ENCODE measurements around the gene SMTNL2. TPM values are rescaled to one million over a fixed set of nuclear protein-coding genes. Genes with fewer than 3 reads are reported as not detected.
"Not testable (repeated sequence)": the region's sequence is repeated elsewhere in the genome, so short reads cannot be mapped to it uniquely, and the experiment has no call there.

SMTNL2 gene
- total RNA-seq, 2 experiments from 2014 or later, result not detected

DNA sequence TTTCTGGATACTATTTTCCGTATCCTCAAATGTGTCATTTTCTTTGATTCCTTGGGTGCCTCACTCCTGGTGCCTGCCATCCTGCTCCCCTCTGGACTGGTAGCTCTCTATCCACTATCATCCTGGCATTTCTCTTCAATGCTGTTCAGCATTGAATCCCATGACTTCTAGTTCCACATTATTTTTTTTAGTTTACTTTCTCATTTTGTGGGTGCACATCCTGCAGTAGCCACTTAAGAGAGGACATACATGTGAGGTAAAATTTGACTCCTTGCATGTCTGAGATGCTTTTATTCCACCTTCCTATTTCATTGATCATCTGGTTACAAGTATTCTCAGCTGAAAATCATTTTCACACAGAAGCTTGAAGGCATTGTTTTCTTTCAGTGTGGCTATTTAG is 38.0 kb downstream of the SMTNL2 start:
- intact Hi-C loops (cut with DNase I, micrococcal nuclease), result loop anchor here in 1 of 2 experiments (10.0 kb wide), 1 partner anchor 418 kb away; no protein-coding TSS in a partner anchor
- peaks cover 16% of the 10 kb centered on the region for H3K27me3 Mint-ChIP-seq
- TF ChIP-seq, protein P1, sequence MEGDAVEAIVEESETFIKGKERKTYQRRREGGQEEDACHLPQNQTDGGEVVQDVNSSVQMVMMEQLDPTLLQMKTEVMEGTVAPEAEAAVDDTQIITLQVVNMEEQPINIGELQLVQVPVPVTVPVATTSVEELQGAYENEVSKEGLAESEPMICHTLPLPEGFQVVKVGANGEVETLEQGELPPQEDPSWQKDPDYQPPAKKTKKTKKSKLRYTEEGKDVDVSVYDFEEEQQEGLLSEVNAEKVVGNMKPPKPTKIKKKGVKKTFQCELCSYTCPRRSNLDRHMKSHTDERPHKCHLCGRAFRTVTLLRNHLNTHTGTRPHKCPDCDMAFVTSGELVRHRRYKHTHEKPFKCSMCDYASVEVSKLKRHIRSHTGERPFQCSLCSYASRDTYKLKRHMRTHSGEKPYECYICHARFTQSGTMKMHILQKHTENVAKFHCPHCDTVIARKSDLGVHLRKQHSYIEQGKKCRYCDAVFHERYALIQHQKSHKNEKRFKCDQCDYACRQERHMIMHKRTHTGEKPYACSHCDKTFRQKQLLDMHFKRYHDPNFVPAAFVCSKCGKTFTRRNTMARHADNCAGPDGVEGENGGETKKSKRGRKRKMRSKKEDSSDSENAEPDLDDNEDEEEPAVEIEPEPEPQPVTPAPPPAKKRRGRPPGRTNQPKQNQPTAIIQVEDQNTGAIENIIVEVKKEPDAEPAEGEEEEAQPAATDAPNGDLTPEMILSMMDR (IDR thresholded peaks at IDR 0.05), result no peak
- Histone ChIP-seq H3K9me3 (ENCODE audit: control insufficient read depth in 1 of 2, insufficient read depth in 1 of 2, low read length in 2 of 2) (peaks cover 6 to 7% of the 10 kb centered on the region in 2 experiments), H3K27me3 (ENCODE audit: control insufficient read depth in 1 of 2, insufficient read depth in 2 of 2, low read length in 2 of 2) (peaks cover 0 to 1% of the 10 kb centered on the region in 2 experiments), H3K36me3 (ENCODE audit: insufficient read depth, low read length) (no peaks in the 10 kb centered on the region), H3K27ac (ENCODE audit: low read depth in 1 of 2, low read length in 2 of 2) (no peak overlapping the region), H3K4me3 (ENCODE audit: low read length) (no peak overlapping the region), H3K4me1 (ENCODE audit: insufficient read depth, low read length) (peaks cover 3% of the 10 kb centered on the region)
- no peak overlapping the region for H3K27ac Mint-ChIP-seq
- DNase-seq, result no peak
- no peaks in the 10 kb centered on the region for H3K36me3 Mint-ChIP-seq (ENCODE audit: low read depth)
- ATAC-seq (ENCODE audit: poor library complexity), result no peak
- H3K4me3 Mint-ChIP-seq, result no peak overlapping the region
- no peaks in the 10 kb centered on the region for H3K4me1 Mint-ChIP-seq (ENCODE audit: low read depth)
- ChIA-PET POLR2A (no interaction called here), CTCF (no interaction called here)
- H3K9me3 Mint-ChIP-seq, result no peaks in the 10 kb centered on the region

GRCh38 chr17:4623249-4623648 is 38.9 kb downstream of the SMTNL2 start:
- POLR2A ChIA-PET, result no interaction called here
- H3K36me3 ChIP-seq (ENCODE audit: insufficient read depth, low read length), result no peaks in the 10 kb centered on the region
- H3K4me3 ChIP-seq (ENCODE audit: low read length), result no peak overlapping the region
- no peak for DNase-seq
- no peak overlapping the region for H3K4me3 Mint-ChIP-seq
- H3K27ac ChIP-seq (ENCODE audit: low read depth in 1 of 2, low read length in 2 of 2), result no peak overlapping the region
- H3K27me3 ChIP-seq (ENCODE audit: control insufficient read depth in 1 of 2, insufficient read depth in 2 of 2, low read length in 2 of 2), result no peaks in the 10 kb centered on the region
- peaks cover 16% of the 10 kb centered on the region for H3K27me3 Mint-ChIP-seq
- ATAC-seq (ENCODE audit: poor library complexity), result no peak
- peaks cover 3% of the 10 kb centered on the region for H3K4me1 ChIP-seq (ENCODE audit: insufficient read depth, low read length)
- intact Hi-C loops (cut with DNase I, micrococcal nuclease), result loop anchor here in 1 of 2 experiments (10.0 kb wide), 1 partner anchor 418 kb away; no protein-coding TSS in a partner anchor
- H3K9me3 ChIP-seq (ENCODE audit: control insufficient read depth in 1 of 2, insufficient read depth in 1 of 2, low read length in 2 of 2), result peaks cover 6 to 7% of the 10 kb centered on the region in 2 experiments
- no peaks in the 10 kb centered on the region for H3K4me1 Mint-ChIP-seq (ENCODE audit: low read depth)
- H3K9me3 Mint-ChIP-seq, result no peaks in the 10 kb centered on the region
- no peaks in the 10 kb centered on the region for H3K36me3 Mint-ChIP-seq (ENCODE audit: low read depth)
- H3K27ac Mint-ChIP-seq, result no peak overlapping the region
- CTCF ChIA-PET, result no interaction called here
- TF ChIP-seq, protein P1 (IDR thresholded peaks at IDR 0.05), result no peak

GRCh38 chr17:4624451-4624911 is 40.2 kb downstream of the SMTNL2 start:
- H3K4me1 ChIP-seq (ENCODE audit: insufficient read depth, low read length); H3K27ac ChIP-seq (ENCODE audit: low read depth in 1 of 2, low read length in 2 of 2); H3K9me3 ChIP-seq (ENCODE audit: control insufficient read depth in 1 of 2, insufficient read depth in 1 of 2, low read length in 2 of 2); H3K27ac Mint-ChIP-seq; H3K4me3 Mint-ChIP-seq; H3K27me3 ChIP-seq (ENCODE audit: control insufficient read depth in 1 of 2, insufficient read depth in 2 of 2, low read length in 2 of 2); ATAC-seq (ENCODE audit: poor library complexity); H3K4me1 Mint-ChIP-seq (ENCODE audit: low read depth); H3K9me3 Mint-ChIP-seq; POLR2A ChIA-PET; DNase-seq; H3K4me3 ChIP-seq (ENCODE audit: low read length); H3K36me3 Mint-ChIP-seq (ENCODE audit: low read depth); CTCF ChIA-PET; H3K36me3 ChIP-seq (ENCODE audit: insufficient read depth, low read length): not testable (repeated sequence)
- intact Hi-C loops (cut with DNase I, micrococcal nuclease), result loop anchor here in 1 of 2 experiments (2.0 to 10.0 kb wide), 2 partner anchors 58 to 420 kb away; no protein-coding TSS in a partner anchor
- H3K27me3 Mint-ChIP-seq, result peaks cover 16% of the 10 kb centered on the region

DNA sequence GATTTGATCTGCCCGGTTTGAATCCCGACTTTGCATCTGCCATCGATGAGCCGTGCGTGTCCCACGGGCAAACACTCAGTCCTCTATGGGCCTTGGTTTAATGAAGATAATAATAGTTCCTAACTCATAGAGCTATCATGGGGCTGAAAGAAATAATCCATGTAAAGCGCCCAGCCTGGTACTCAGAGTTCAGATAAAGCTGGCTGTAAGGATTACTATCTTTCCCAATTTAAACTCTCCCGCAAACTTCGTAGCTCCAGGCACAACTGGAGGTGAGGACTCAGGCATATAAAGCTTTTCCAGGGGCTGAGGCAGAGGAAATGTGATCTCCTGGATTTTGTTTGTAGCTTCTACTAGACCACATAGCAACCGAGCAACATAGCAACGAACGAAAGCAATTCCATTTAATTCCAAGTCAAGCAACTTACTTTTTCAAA is 40.9 kb downstream of the SMTNL2 start:
- Mint-ChIP-seq H3K4me1 (ENCODE audit: low read depth) (no peaks in the 10 kb centered on the region), H3K9me3 (no peaks in the 10 kb centered on the region), H3K27ac (no peak overlapping the region), H3K36me3 (ENCODE audit: low read depth) (no peaks in the 10 kb centered on the region), H3K27me3 (peaks cover 16% of the 10 kb centered on the region), H3K4me3 (no peak overlapping the region)
- H3K27me3 ChIP-seq (ENCODE audit: control insufficient read depth in 1 of 2, insufficient read depth in 2 of 2, low read length in 2 of 2), result no peaks in the 10 kb centered on the region
- intact Hi-C loops (cut with DNase I, micrococcal nuclease), result loop anchor here in 1 of 2 experiments (2.0 to 10.0 kb wide), 3 partner anchors 58 to 420 kb away; no protein-coding TSS in a partner anchor
- ChIA-PET CTCF (interaction anchor here (1.7 kb wide), 1 partner anchor 59 kb away, joined by 4 read pairs; no protein-coding TSS in a partner anchor), POLR2A (no interaction called here)
- H3K4me1 ChIP-seq (ENCODE audit: insufficient read depth, low read length), result peaks cover 3% of the 10 kb centered on the region
- H3K27ac ChIP-seq (ENCODE audit: low read depth in 1 of 2, low read length in 2 of 2), result no peak overlapping the region
- TF ChIP-seq, protein P1 (IDR thresholded peaks at IDR 0.05), result no peak
- no peaks in the 10 kb centered on the region for H3K36me3 ChIP-seq (ENCODE audit: insufficient read depth, low read length)
- DNase-seq (no peak), ATAC-seq (ENCODE audit: poor library complexity) (no peak)
- peaks cover 6 to 7% of the 10 kb centered on the region in 2 experiments for H3K9me3 ChIP-seq (ENCODE audit: control insufficient read depth in 1 of 2, insufficient read depth in 1 of 2, low read length in 2 of 2)
- H3K4me3 ChIP-seq (ENCODE audit: low read length), result no peak overlapping the region
